GM13976 (cell line): ENCODE results near the gene FYB1.

Experiments used
- DNase-seq: peaks from one replicate; pipeline ENCODE4 v3.0.0; 2012; ENCODE audit warnings: low spot score
- CTCF ChIP-seq: IDR thresholded peaks from 2 replicates; pipeline ENCODE4 v1.5.1; 2012; ENCODE audit warnings: borderline replicate concordance, mild to moderate bottlenecking; ENCODE audit not compliant: insufficient read depth; ENCODE audit errors: extremely low read depth, missing control alignments, control extremely low read depth
- in situ Hi-C: fragments of 300-500 bp; cut with MboI; formaldehyde crosslinking; loops from one replicate; pipeline ENCODE4 v1.12.0; 2022; ENCODE audit warnings: low sequenced_read_pairs, mixed read lengths, inconsistent platforms; ENCODE audit not compliant: unreplicated experiment

The FYB1 gene

GRCh38 chr5:39132128-39132447 lies 87.3 kb downstream of the FYB1 start:
- no peak for TF ChIP-seq CTCF
- in situ Hi-C loops, result no loop called here
- no peak for DNase-seq

GRCh38 chr5:39131210-39132127 lies 87.9 kb downstream of the FYB1 start:
- DNase-seq, result no peak
- TF ChIP-seq CTCF, result no peak
- in situ Hi-C loops, result no loop called here

GRCh38 chr5:39130716-39131115 lies 88.6 kb downstream of the FYB1 start:
- no peak for DNase-seq
- in situ Hi-C loops, result no loop called here
- TF ChIP-seq CTCF, result no peak

GRCh38 chr5:39121922-39122321 lies 97.4 kb downstream of the FYB1 start:
- no peak for DNase-seq
- in situ Hi-C loops, result no loop called here
- no peak for TF ChIP-seq CTCF

- TF ChIP-seq CTCF, result no peak
- no peak for DNase-seq
- in situ Hi-C loops, result no loop called here
Measured at GRCh38 chr5:39121315-39121714, 98.0 kb downstream of the FYB1 start.

GRCh38 chr5:39120052-39120420 lies 99.3 kb downstream of the FYB1 start:
- TF ChIP-seq CTCF, result no peak
- DNase-seq, result no peak
- in situ Hi-C loops, result no loop called here
